HG03354 (cell line): ENCODE data around the gene PIWIL4.

Source experiments
- ATAC-seq: cut with Tn5 transposase; IDR thresholded peaks from one replicate; pipeline ENCODE4 v1.9.1; 2021; ENCODE audit warnings: mild to moderate bottlenecking; ENCODE audit not compliant: unreplicated experiment, poor library complexity, severe bottlenecking

Gene PIWIL4

GRCh38 chr11:94656968-94657367 lies 89.8 kb downstream of the PIWIL4 start:
- ATAC-seq, result no peak

GRCh38 chr11:94657629-94658028 lies 90.5 kb downstream of the PIWIL4 start:
- ATAC-seq, result no peak

- no peak for ATAC-seq
Observed at GRCh38 chr11:94658386-94658785, 91.2 kb downstream of the PIWIL4 start.

GRCh38 chr11:94658888-94659287 lies 91.7 kb downstream of the PIWIL4 start:
- no peak for ATAC-seq

GRCh38 chr11:94661444-94661843 lies 94.3 kb downstream of the PIWIL4 start:
- ATAC-seq, result no peak

GRCh38 chr11:94662065-94662779 lies 95.1 kb downstream of the PIWIL4 start:
- no peak for ATAC-seq

GRCh38 chr11:94662846-94663390 lies 95.8 kb downstream of the PIWIL4 start:
- no peak for ATAC-seq

GRCh38 chr11:94664346-94664745 lies 97.2 kb downstream of the PIWIL4 start:
- no peak for ATAC-seq

- ATAC-seq, result no peak
Observed at GRCh38 chr11:94665116-94665659, 98.0 kb downstream of the PIWIL4 start.

- ATAC-seq, result no peak
Observed at GRCh38 chr11:94666792-94667721, 99.9 kb downstream of the PIWIL4 start.

GRCh38 chr11:94668212-94668793 lies 101.1 kb downstream of the PIWIL4 start:
- no peak for ATAC-seq

- ATAC-seq, result no peak
Observed at GRCh38 chr11:94669023-94669422, 101.9 kb downstream of the PIWIL4 start.
